Tibial nerve (tissue), 4 donors: ENCODE results near the gene DOP1B.

Experiments
- CTCF ChIP-seq, 5 experiments: fragments of 200-600 bp in 3 of 5; fragments of 450-650 bp in 2 of 5; sonication (generic) in 3 of 5; IDR thresholded peaks; one replicate each; pipeline ENCODE4 v1.5.1; 2016 to 2019; ENCODE audit warnings: antibody characterized with exemption in 5 of 5, mild to moderate bottlenecking in 3 of 5, moderate library complexity in 2 of 5
- EP300 ChIP-seq, 2 donors: sonication (generic); formaldehyde crosslinking; IDR thresholded peaks; one replicate each; pipeline ENCODE4 v1.6.1; 2017; ENCODE audit warnings: antibody characterized with exemption in 2 of 2, mild to moderate bottlenecking in 1 of 2
- POLR2A ChIP-seq, 2 donors: fragments of 450-650 bp; IDR thresholded peaks; one replicate each; pipeline ENCODE4 v1.6.1; 2017; ENCODE audit warnings: antibody characterized with exemption in 2 of 2, mild to moderate bottlenecking in 2 of 2, moderate library complexity in 2 of 2

DNA sequence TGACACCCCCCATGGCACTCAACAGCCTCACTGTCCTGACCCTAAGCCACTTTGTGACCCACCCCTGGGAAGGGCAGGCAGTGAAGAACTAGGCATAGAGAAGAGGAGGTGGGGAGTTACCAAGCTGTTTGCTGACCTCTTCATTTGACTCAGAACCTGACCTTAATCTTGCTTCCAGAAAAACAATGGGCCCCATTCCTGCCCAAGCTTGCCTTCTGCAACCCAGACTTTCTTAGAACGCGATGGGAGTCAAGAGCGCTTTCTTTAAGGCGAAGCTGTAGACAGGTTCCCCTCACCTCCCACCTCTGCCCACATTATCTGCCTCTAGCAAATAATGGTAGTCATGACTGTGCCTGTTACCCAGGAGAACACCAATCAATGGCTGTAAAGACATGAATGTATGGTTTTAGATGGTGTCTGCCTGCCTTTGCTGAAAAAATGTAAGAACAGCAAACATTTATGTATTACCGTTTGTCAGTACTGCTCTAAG is 30.0 kb upstream of the DOP1B start:
- TF ChIP-seq CTCF (IDR thresholded peaks at IDR 0.05) (no peak), POLR2A (IDR thresholded peaks at IDR 0.05) (no peak), EP300 (IDR thresholded peaks at IDR 0.05) (no peak)
